BE2C (cell line): Measurements from ENCODE around the gene PPP3CB.

ENCODE experiments used
- DNase-seq: peaks from one replicate; pipeline ENCODE4 v3.0.0-alpha.2; 2020
- H3K27me3 ChIP-seq: fragments of 250-450 bp; sonication (Bioruptor Pico); 2 replicates; pipeline ENCODE4 v1.5.1; 2020; ENCODE audit warnings: mild to moderate bottlenecking
- H3K36me3 ChIP-seq: fragments of 250-450 bp; sonication (Bioruptor Pico); 2 replicates; pipeline ENCODE4 v1.5.1; 2020; ENCODE audit warnings: mild to moderate bottlenecking
- H3K4me1 ChIP-seq: fragments of 250-450 bp; sonication (Bioruptor Pico); 2 replicates; pipeline ENCODE4 v1.5.1; 2020
- H3K4me3 ChIP-seq: 2 replicates; pipeline ENCODE4 v1.5.1; 2011; ENCODE audit warnings: low read depth, low read length
- H3K9me3 ChIP-seq: fragments of 250-450 bp; sonication (Bioruptor Pico); 2 replicates; pipeline ENCODE4 v1.5.1; 2020
- CTCF ChIP-seq: IDR thresholded peaks from 2 replicates; pipeline ENCODE4 v1.5.1; 2012; ENCODE audit warnings: mild to moderate bottlenecking, low read depth, low read length

Gene PPP3CB

GRCh38 chr10:73471226-73471625 is 24.6 kb downstream of the PPP3CB start:
- no peaks in the 10 kb centered on the region for H3K4me1 ChIP-seq
- no peak overlapping the region for H3K4me3 ChIP-seq
- no peaks in the 10 kb centered on the region for H3K27me3 ChIP-seq
- H3K9me3 ChIP-seq = no peaks in the 10 kb centered on the region
- no peak for DNase-seq
- no peak for TF ChIP-seq CTCF
- peaks cover 30% of the 10 kb centered on the region for H3K36me3 ChIP-seq

- H3K27me3 ChIP-seq = no peaks in the 10 kb centered on the region
- no peak for DNase-seq
- H3K4me1 ChIP-seq = no peaks in the 10 kb centered on the region
- peaks cover 23% of the 10 kb centered on the region for H3K36me3 ChIP-seq
- no peak for TF ChIP-seq CTCF
- no peak overlapping the region for H3K4me3 ChIP-seq
- H3K9me3 ChIP-seq = no peaks in the 10 kb centered on the region
Measured at GRCh38 chr10:73469579-73469978, 26.2 kb downstream of the PPP3CB start.

GRCh38 chr10:73467206-73467605 is 28.6 kb downstream of the PPP3CB start:
- no peaks in the 10 kb centered on the region for H3K9me3 ChIP-seq
- H3K36me3 ChIP-seq = peaks cover 20% of the 10 kb centered on the region
- H3K4me3 ChIP-seq = no peak overlapping the region
- no peaks in the 10 kb centered on the region for H3K4me1 ChIP-seq
- no peak for TF ChIP-seq CTCF
- no peak for DNase-seq
- H3K27me3 ChIP-seq = no peaks in the 10 kb centered on the region

- no peak overlapping the region for H3K4me3 ChIP-seq
- TF ChIP-seq CTCF = no peak
- DNase-seq = no peak
- no peaks in the 10 kb centered on the region for H3K27me3 ChIP-seq
- H3K36me3 ChIP-seq = peaks cover 20% of the 10 kb centered on the region
- H3K9me3 ChIP-seq = no peaks in the 10 kb centered on the region
- H3K4me1 ChIP-seq = no peaks in the 10 kb centered on the region
Measured at GRCh38 chr10:73465978-73466726, 29.7 kb downstream of the PPP3CB start.

- no peaks in the 10 kb centered on the region for H3K27me3 ChIP-seq
- no peak for DNase-seq
- TF ChIP-seq CTCF = no peak
- no peaks in the 10 kb centered on the region; the same call in 1 of the 2 replicates for H3K36me3 ChIP-seq
- H3K4me1 ChIP-seq = no peaks in the 10 kb centered on the region
- H3K9me3 ChIP-seq = no peaks in the 10 kb centered on the region
- no peak overlapping the region for H3K4me3 ChIP-seq
Measured at GRCh38 chr10:73460897-73461296, 34.9 kb downstream of the PPP3CB start.

- DNase-seq = no peak
- no peak for TF ChIP-seq CTCF
- Histone ChIP-seq H3K36me3 (no peaks in the 10 kb centered on the region; the same call in 1 of the 2 replicates), H3K4me3 (no peak overlapping the region), H3K9me3 (no peaks in the 10 kb centered on the region), H3K4me1 (no peaks in the 10 kb centered on the region), H3K27me3 (no peaks in the 10 kb centered on the region)
Measured at GRCh38 chr10:73459683-73460314, 36.0 kb downstream of the PPP3CB start.
